CD4-positive, alpha-beta T cell treated with Interleukin-15 for 1 hour (primary cell): ENCODE measurements around the gene ARL6IP4.
"Not testable (repeated sequence)": the region's sequence is repeated elsewhere in the genome, so short reads cannot be mapped to it uniquely, and the experiment has no call there.

ENCODE experiments used
- DNase-seq: peaks from one replicate; pipeline ENCODE4 v3.0.0-alpha.2; 2020

The ARL6IP4 gene

GRCh38 chr12:123013185-123014095 is 33.0 kb downstream of the ARL6IP4 start:
- no peak for DNase-seq

GRCh38 chr12:123014473-123014872 is 34.0 kb downstream of the ARL6IP4 start:
- not testable (repeated sequence) for DNase-seq

GRCh38 chr12:123017753-123018152 is 37.3 kb downstream of the ARL6IP4 start:
- DNase-seq, result no peak

- DNase-seq, result no peak
Observed at GRCh38 chr12:123019841-123020138, 39.3 kb downstream of the ARL6IP4 start.

- no peak for DNase-seq
Observed at GRCh38 chr12:123021688-123022604, 41.5 kb downstream of the ARL6IP4 start.

GRCh38 chr12:123022846-123023245 is 42.4 kb downstream of the ARL6IP4 start:
- no peak for DNase-seq

GRCh38 chr12:123024819-123025391 is 44.4 kb downstream of the ARL6IP4 start:
- DNase-seq, result no peak

- no peak for DNase-seq
Observed at GRCh38 chr12:123026094-123026853, 45.8 kb downstream of the ARL6IP4 start.

- DNase-seq, result peak; percentile 5
Observed at GRCh38 chr12:123027726-123028445, 47.4 kb downstream of the ARL6IP4 start.

GRCh38 chr12:123028475-123028874 is 48.0 kb downstream of the ARL6IP4 start:
- no peak for DNase-seq

GRCh38 chr12:123029550-123029949 is 49.1 kb downstream of the ARL6IP4 start:
- DNase-seq, result no peak

- no peak for DNase-seq
Observed at GRCh38 chr12:123030686-123031085, 50.2 kb downstream of the ARL6IP4 start.

GRCh38 chr12:123031171-123031845 is 50.8 kb downstream of the ARL6IP4 start:
- no peak for DNase-seq
